ENCODE measurements around the gene LRP5.
"Not testable (repeated sequence)": the region's sequence is repeated elsewhere in the genome, so short reads cannot be mapped to it uniquely, and the experiment has no call there.

LRP5 gene

DNA sequence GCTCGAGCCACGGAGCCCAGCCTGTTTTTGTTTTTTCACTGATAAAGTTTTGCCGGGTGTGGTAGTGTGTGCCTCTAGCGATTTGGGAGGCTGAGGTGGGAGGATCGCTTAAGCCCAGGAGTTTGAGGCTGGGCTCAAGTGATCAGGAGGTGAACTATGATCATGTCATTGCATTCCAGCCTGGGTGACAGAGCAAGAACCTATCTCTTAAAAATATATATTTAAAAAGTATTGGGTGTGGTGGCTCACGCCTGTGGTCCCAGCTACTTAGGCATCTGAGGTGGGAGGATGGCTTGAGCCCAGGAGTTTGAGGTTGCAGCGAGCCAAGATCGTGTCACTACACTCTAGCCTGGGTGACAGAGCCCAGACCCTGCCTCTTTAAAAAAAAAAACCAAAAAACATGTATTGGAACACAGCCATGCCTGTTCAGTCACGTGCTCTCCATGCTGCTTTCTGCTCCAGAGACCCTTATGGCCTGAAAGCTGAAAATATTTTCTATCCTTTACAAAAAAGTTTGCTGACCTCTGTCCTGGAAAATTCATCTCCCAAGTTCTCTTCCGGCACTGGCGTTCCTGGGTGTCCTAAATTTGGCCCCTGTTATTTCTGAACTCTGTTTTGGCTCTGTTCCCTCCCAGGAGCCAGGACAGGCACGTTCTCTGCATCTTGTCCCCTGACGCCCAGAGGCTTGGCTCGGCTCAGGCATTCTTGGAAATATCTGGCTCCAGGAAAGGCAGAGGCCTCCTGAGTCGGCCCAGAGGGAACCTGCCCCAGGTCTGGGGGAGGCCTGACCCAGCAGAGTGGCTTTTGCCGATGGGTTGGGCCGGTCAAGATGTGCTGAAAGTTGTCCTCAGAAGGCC is 86.8 kb downstream of the LRP5 start:
- no peak for DNase-seq

DNA sequence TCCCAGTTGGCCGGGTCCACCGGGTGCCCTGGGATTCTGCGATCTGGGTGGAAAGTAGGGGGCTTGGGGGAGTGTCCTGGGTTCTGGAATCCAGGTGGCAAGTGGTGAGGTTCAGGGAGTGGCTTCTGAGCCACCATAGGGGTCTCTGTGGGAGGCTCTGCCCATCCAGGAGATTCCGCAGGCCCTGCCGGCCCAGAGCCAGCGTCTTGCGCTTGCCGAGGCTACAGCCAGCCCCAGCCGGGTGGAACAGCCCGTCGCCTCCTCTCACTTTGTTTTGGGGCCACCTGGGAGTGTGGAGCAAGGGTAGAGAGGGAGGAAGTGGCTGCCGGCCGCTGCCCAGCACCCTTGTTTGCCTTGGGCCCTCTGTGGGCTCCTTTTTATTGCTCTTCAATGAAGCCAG is 87.5 kb downstream of the LRP5 start:
- DNase-seq: no peak

DNA sequence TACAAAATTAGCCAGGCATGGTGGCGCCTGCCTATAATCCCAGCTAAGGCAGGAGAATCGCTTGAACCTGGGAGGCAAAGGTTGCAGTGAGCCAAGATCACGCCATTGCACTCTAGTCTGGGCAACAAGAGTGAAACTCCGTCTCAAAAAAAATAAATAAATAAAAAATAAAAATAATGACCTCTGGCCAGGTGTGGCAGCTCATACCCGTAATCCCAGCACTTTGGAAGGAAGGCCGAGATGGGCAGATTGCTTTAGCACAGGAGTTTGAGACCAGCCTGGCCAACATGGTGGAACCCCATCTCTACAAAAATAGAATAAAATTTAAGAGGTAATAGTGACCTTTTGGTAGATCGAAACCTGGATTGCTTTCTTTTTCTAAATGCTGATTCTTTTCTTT is 88.2 kb downstream of the LRP5 start:
- DNase-seq: not testable (repeated sequence)

DNA sequence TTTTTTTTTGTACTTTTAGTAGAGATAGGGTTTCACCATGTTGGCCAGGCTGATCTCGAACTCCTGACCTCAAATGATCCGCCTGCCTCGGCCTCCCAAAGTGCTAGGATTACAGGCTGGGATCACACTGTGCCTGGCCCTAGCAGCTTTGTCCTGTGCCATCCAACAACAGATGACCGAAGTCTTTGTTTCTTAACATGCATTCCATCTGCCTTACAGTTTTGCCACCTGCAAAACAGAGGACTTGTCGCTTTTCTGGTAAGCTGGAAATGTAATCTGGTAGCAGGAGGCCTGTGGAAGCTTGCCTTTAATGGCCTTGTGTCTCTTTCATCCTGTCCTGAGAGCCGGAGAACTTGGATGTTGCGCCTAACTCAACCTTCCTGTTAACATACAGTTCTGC is 89.5 kb downstream of the LRP5 start:
- no peak for DNase-seq

DNA sequence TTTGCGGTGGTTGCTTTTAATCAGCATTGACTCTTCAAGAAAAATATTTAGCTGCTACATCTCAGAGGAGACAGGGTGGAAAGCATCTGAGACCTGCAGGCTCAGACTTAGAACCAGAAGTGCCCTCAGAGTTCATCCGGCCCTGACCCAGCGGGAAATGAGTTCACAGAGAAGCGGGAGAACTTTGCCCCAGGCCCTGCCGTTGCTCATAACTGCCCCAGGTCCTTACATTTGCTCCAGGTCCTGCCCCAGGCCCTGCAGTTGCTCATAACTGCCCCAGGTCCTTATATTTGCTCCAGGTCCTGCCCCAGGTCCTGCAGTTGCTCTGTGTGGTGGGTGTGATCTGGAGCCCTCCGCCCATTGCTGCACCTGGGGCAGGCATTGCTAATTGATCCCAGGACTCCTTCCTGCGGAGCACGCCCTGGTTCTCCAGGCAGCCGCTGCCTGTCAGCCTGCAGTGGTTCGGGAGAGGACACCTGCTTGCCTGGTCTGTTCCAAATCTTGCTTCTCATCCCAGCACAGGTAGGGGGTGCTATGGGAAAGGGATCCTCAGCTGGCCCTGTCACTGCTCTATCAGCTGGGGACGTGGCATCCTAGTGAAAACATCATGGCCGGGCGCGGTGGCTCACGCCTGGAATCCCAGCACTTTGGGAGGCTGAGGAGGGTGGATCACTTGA is 90.1 kb downstream of the LRP5 start:
- no peak for DNase-seq

DNA sequence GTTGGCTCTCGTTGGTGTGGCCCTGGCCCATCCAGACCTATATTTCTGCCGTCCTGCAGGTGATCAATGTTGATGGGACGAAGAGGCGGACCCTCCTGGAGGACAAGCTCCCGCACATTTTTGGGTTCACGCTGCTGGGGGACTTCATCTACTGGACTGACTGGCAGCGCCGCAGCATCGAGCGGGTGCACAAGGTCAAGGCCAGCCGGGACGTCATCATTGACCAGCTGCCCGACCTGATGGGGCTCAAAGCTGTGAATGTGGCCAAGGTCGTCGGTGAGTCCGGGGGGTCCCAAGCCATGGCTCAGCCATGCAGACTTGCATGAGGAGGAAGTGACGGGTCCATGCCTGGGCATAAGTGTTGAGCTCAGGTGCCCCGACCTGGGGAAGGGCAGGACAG is 91.0 kb downstream of the LRP5 start:
- no peak for DNase-seq

DNA sequence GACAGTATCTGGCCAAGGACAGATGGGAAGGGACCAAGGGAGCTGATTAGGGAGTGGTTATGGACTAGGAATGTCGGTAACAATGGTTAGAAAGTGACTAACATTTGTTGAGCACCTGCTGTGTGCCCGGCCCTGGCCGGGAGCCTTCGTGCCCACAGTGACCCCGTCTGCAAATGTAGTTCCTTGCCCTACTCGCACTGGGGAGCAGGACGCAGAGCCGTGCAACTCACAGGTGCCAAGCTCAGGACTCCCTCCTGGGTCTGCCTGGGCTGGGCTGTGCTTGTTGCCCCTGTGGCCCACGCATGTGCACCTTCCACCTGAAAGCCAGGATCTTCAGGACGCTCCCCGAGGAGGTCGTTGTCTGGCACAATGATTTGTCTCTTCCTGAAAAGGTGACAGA is 91.4 kb downstream of the LRP5 start:
- no peak for DNase-seq

DNA sequence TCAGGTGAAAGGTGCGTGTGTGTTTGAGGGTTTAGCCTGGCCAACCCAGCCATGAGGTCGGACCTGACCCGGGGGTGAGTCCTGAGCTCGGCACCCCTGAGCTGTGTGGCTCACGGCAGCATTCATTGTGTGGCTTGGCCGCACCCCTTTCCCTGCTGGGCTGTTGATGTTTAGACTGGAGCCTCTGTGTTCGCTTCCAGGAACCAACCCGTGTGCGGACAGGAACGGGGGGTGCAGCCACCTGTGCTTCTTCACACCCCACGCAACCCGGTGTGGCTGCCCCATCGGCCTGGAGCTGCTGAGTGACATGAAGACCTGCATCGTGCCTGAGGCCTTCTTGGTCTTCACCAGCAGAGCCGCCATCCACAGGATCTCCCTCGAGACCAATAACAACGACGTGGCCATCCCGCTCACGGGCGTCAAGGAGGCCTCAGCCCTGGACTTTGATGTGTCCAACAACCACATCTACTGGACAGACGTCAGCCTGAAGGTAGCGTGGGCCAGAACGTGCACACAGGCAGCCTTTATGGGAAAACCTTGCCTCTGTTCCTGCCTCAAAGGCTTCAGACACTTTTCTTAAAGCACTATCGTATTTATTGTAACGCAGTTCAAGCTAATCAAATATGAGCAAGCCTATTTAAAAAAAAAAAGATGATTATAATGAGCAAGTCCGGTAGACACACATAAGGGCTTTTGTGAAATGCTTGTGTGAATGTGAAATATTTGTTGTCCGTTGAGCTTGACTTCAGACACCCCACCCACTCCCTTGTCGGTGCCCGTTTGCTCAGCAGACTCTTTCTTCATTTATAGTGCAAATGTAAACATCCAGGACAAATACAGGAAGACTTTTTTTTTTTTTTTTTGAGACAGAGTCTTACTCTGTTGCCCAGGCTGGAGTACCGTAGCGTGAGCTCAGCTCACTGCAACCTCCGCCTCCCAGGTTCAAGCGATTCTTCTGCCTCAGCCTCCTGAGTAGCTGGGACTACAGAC is 94.2 kb downstream of the LRP5 start:
- DNase-seq: no peak

DNA sequence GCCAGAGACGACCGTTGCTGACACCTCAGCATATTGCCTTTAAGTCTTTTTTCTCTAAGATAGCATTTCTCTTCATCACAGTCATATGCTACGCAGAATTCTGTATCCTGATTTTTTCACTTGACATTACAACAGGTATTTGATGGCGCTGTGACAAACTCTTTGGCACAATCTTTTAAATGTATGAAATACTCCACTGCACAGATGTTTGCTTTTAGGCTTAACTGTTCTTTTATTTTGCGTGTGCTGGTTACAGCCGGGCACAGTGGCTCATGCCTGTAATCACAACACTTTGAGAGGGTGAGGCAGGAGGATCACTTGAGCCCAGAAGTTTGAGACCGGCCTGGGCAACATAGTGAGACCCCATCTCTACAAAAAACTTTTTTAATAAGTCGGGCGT is 96.1 kb downstream of the LRP5 start:
- no peak for DNase-seq

DNA sequence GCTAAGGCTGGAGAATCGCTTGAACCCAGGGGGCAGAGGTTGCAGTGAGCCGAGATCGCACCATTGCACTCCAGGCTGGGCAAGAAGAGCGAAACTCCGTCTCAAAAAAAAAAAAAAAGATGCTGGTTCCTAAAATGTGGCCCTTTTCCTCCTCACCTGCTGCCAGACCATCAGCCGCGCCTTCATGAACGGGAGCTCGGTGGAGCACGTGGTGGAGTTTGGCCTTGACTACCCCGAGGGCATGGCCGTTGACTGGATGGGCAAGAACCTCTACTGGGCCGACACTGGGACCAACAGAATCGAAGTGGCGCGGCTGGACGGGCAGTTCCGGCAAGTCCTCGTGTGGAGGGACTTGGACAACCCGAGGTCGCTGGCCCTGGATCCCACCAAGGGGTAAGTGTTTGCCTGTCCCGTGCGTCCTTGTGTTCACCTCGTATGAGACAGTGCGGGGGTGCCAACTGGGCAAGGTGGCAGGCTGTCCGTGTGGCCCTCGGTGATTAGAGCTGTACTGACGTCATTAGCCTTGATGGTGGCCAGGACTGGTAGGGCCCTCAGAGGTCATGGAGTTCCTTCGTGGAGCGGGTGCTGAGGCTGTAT is 97.5 kb downstream of the LRP5 start:
- DNase-seq: no peak

DNA sequence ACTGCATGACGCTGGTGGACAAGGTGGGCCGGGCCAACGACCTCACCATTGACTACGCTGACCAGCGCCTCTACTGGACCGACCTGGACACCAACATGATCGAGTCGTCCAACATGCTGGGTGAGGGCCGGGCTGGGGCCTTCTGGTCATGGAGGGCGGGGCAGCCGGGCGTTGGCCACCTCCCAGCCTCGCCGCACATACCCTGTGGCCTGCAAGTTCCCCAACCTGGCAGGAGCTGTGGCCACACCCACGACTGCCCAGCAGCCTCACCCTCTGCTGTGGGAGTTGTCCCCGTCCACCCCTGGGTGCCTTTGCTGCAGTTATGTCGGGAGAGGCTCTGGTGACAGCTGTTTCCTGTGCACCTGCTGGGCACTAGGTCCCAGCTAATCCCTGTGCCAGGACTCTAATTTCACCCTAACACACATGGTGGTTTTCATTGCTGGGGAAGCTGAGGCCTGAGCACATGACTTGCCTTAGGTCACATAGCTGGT is 99.2 kb downstream of the LRP5 start:
- no peak for DNase-seq

DNA sequence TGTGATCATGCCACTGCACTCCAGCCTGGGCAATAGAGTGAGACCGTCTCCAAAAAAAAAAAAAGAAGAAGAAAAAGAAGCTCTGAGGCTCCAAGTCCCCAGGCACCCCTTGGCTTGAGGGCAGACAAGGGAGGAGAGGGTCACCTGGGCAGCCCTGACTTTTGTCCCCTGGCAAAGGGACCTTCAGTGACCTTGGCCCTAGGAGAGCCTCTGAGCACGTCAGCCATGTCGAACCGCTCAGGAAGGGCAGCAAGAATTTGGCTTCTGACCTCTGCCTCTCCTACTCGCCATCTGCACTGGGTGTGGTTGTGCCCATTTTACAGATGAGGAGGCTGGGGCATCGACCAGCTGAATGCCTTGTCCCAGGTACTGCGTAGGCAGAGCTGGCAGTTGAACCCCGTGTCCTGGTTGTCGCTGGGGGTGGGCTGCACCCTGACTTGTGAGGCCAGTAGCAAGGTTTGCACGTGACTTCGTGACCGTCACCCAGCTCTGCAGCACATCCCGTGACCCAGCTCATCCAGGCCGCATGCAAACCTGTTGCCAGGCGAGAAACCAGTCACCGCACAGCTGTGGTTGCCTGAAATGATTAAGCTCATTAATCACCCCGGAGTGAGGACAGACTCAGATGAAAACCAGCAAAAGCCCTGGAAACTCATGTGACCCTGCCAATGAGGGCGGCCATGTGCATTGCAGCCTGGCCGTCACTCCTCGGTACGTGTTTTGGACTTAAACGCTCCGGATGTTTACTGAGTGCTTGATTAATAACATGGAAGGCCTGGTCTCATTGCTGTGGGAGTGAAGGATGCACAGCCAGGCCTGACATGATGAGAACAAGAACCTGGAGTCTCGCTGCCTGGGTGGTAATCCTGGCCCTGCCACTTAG is 100.4 kb downstream of the LRP5 start:
- DNase-seq: no peak

DNA sequence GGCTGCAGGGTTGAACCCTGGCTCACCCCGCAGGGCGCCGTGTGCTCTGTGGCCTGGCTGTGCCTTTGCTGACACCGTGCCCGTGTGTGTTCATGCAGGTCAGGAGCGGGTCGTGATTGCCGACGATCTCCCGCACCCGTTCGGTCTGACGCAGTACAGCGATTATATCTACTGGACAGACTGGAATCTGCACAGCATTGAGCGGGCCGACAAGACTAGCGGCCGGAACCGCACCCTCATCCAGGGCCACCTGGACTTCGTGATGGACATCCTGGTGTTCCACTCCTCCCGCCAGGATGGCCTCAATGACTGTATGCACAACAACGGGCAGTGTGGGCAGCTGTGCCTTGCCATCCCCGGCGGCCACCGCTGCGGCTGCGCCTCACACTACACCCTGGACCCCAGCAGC is 101.2 kb downstream of the LRP5 start:
- no peak for DNase-seq

DNA sequence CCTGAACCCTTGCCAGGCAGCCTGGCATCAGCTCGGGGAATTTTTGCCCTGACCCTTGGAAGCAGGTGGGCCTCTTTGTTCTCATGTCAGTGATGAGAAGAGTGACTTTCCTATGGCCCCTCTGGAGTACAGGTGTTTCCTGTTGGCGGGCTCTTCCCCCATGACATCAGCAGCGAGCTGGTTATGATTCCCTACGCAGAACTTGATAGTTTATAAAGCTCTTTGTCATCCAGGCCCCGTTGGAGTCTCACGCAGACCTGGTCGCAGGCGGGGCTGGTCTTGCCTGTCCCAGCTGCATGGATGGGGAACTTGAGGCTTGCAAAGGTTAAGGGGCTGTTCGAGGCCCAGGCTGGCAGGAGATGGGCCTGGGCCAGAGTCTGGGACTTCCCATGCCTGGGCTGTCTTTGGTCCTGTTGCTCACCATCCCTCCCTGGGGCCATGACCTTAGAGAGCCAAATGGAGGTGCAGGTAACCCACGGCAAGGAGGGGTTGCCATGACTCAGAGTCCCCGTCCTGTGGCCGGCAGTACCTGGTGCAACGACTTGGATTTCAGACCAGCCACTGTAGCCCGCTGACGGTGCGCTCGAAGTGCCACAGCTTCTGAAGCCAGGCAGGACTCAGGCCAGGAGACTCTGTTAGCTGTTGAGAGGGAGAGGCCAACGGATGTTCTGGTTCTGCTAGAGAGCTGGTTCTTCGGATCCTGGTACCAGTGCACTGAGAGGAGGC is 102.3 kb downstream of the LRP5 start:
- DNase-seq: no peak

DNA sequence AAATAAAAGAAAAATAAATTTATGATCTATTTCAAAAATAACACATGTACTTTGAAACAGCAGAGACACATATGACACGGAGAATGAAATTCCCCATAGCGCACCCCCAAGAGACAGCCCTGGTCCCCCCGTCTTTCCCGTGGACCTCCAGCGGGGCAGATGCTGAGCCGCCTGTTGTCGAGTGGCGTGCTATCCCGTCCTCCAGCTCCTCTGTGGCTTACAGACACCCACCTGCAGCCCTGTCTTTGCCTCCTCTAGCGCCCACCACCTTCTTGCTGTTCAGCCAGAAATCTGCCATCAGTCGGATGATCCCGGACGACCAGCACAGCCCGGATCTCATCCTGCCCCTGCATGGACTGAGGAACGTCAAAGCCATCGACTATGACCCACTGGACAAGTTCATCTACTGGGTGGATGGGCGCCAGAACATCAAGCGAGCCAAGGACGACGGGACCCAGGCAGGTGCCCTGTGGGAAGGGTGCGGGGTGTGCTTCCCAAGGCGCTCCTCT is 103.7 kb downstream of the LRP5 start:
- DNase-seq: no peak

DNA sequence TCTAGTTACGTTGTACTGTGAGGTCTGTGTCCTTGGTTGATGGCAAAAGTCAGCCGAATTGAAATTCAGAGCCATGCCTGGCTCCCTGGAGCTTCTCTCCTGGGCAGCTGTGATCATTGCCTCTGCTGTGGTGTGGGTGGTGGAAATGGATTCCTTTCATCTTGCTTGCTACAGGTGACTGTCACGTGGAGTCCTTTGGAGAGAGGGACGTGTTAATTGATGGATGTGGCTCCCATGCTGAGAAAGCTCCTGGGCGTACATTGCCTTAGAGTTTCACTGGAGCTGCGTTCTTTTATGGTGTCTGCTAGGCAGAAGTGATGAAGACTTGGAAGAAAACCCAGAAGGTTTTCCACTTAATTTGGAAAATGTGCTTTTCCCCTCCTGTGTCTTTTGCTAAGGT is 106.3 kb downstream of the LRP5 start:
- no peak for DNase-seq

DNA sequence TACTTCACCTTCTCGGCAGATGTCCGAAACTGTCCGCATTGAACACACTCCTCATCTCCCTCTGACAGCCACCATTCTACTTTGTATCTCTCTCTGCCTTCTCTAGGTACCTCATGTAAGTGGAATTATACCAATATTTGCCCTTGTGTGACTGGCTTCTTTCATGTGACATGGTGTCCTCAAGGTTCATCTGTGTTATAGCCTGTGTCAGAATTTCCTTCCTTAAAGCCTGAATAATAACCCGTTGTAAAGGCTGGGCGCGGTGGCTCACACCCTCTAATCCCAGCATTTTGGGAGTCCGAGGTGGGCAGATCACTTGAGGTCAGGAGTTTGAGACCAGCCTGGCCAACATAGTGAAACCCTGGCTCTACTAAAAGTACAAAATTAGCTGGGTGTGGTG is 107.8 kb downstream of the LRP5 start:
- no peak for DNase-seq

DNA sequence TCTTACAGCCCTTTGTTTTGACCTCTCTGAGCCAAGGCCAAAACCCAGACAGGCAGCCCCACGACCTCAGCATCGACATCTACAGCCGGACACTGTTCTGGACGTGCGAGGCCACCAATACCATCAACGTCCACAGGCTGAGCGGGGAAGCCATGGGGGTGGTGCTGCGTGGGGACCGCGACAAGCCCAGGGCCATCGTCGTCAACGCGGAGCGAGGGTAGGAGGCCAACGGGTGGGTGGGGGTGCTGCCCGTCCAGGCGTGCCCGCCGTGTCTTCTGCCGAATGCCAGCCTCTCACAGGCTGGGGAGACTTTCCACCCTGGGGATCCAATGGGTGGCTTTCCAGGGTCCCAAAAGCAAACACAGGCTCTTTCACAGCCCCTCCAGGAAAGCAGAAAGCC is 111.1 kb downstream of the LRP5 start:
- DNase-seq: no peak

DNA sequence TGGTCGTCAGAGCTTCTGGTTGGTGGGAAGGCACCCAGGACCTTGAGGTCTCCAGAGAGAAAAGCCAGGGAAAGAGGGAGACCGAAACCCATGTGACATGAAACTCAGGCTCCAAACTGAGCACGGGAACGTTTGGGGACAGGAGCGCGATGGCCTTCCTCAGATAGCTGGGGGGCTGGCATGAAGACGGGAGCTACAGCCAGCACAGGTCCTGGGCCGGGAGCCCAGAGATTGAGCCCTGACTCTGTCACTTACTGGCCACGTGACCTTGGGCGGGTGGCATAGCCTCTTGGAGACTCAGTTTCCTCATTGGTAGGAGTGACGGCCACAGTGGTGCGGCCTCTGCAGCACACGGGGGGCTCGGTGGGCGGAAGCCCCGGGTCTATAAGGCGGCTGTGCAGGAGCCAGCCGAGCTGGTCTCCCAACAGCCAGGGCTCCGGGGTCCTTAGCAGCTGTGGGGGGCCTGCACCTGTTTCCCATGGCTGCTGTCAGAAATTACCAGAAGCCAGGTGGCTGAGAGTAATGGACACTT is 111.8 kb downstream of the LRP5 start:
- DNase-seq: no peak

Measured in CD4-positive, alpha-beta T cell treated with Interleukin-21 for 1 hour (primary cell).